Spleen (tissue), 11 donors: ENCODE data around the gene KLHDC7B. TPM values are rescaled to one million over a fixed set of nuclear protein-coding genes. Genes with fewer than 3 reads are reported as not detected.

Source experiments
- DNase-seq: peaks from one replicate; pipeline ENCODE4 v3.0.0-alpha.2; 2020
- H3K27ac ChIP-seq, 8 donors: fragments of 200-600 bp; sonication (generic) in 7 of 8; 1 replicate in 4 of 8; 2 replicates in 4 of 8; pipeline versions ENCODE4 v1.5.0 to v1.8.0; 2016 to 2021; ENCODE audit warnings: inconsistent platforms in 4 of 8, mild to moderate bottlenecking in 4 of 8, moderate library complexity in 1 of 8
- H3K27me3 ChIP-seq, 7 donors: fragments of 200-600 bp; sonication (generic) in 6 of 7; replicated peaks in 1 of 7; 1 replicate in 4 of 7; 2 replicates in 3 of 7; pipeline versions ENCODE4 v1.5.0 to v1.8.0; 2016 to 2021; ENCODE audit warnings: inconsistent platforms in 3 of 7, mild to moderate bottlenecking in 1 of 7
- H3K36me3 ChIP-seq, 6 donors: fragments of 200-600 bp; sonication (generic) in 5 of 6; 1 replicate in 4 of 6; 2 replicates in 2 of 6; pipeline versions ENCODE4 v1.5.0 to v1.8.0; 2016 to 2021; ENCODE audit warnings: inconsistent platforms in 2 of 6
- H3K4me1 ChIP-seq, 6 donors: fragments of 200-600 bp; sonication (generic) in 5 of 6; 1 replicate in 3 of 6; 2 replicates in 3 of 6; pipeline versions ENCODE4 v1.5.0 to v1.8.0; 2016 to 2021; ENCODE audit warnings: inconsistent platforms in 3 of 6
- H3K4me3 ChIP-seq, 8 donors: fragments of 200-600 bp; sonication (generic) in 7 of 8; 1 replicate in 4 of 8; 2 replicates in 4 of 8; pipeline versions ENCODE4 v1.5.0 to v1.8.0; 2016 to 2021; ENCODE audit warnings: inconsistent platforms in 4 of 8, mild to moderate bottlenecking in 4 of 8, moderate library complexity in 2 of 8
- H3K9me3 ChIP-seq, 8 donors: fragments of 200-600 bp; sonication (generic) in 7 of 8; 1 replicate in 4 of 8; 2 replicates in 4 of 8; pipeline versions ENCODE4 v1.5.0 to v1.8.0; 2016 to 2021; ENCODE audit warnings: inconsistent platforms in 4 of 8
- POLR2A ChIP-seq, 3 donors: fragments of 450-650 bp; IDR thresholded peaks; one replicate each; pipeline ENCODE4 v1.5.1; 2017; ENCODE audit warnings: antibody characterized with exemption in 3 of 3, mild to moderate bottlenecking in 1 of 3
- POLR2AphosphoS5 ChIP-seq, 3 donors: sonication (generic); formaldehyde crosslinking; IDR thresholded peaks; one replicate each; pipeline ENCODE4 v1.5.1; 2017; ENCODE audit warnings: antibody characterized with exemption in 3 of 3
- WGBS, 5 donors: extraction: QIAGEN DNeasy Blood & Tissue Kit in 3 of 5; methylation state at CpG; one replicate each; pipeline versions ENCODE4 v1.1.5 to v1.1.7; 2013 to 2018; 5-methylcytosine and 5-hydroxymethylcytosine counted together
- intact Hi-C: fragments of 100-400 bp; cut with DNase I; formaldehyde crosslinking; loops from one replicate; pipeline ENCODE4 v1.15.0; 2023; ENCODE audit warnings: low total_unique reads
- polyA plus RNA-seq, 3 donors: library from polyadenylated mRNA; stranded (reverse); fragments of 200-250 nt; gene quantifications; one replicate each; pipeline ENCODE4 v1.2.1, GENCODE V29; 2013
- total RNA-seq, 7 donors: library from RNA; depleted of rRNA in 3 of 7; stranded (reverse); fragments of >200 nt in 3 of 7; fragmentation: NEBNext Ultra II Directional in 4 of 7; extraction: Animal tissue kit (Norgen Biotek cat#: 25700) in 4 of 7; gene quantifications; one replicate each; pipeline versions ENCODE4 v1.1.0 to v1.2.1, GENCODE V29; 2016 to 2021
- TF ChIP-seq, protein P1 (sequence below), 11 experiments: fragments of 200-600 bp in 7 of 11; fragments of 450-650 bp in 4 of 11; sonication (generic) in 4 of 11; IDR thresholded peaks in 8 of 11; conservative IDR thresholded peaks in 3 of 11; 1 replicate in 7 of 11; 2 replicates in 4 of 11; pipeline versions ENCODE4 v1.4.0 to v1.8.0; 2016 to 2021; ENCODE audit warnings: antibody characterized with exemption in 11 of 11, inconsistent platforms in 4 of 11, mild to moderate bottlenecking in 1 of 11
- donor health status: healthy with polysubstance abuse.
- donor health status: DM: no; HTN: no; CAD: no; lungs with moderate emphysema.
- donor health status: DM: no; HTN: no; CAD: no.
- donor health status: Bipolar disorder and iron deficiency.
- donor health status: healthy.
- donor health status: DM: no; HTN: no; CAD: no.
- donor health status: DM: yes; HTN: yes; CAD: no.

KLHDC7B gene
- total and polyA plus RNA-seq, 10 donors: 2.6 to 5.0 (median 3.4) TPM

DNA sequence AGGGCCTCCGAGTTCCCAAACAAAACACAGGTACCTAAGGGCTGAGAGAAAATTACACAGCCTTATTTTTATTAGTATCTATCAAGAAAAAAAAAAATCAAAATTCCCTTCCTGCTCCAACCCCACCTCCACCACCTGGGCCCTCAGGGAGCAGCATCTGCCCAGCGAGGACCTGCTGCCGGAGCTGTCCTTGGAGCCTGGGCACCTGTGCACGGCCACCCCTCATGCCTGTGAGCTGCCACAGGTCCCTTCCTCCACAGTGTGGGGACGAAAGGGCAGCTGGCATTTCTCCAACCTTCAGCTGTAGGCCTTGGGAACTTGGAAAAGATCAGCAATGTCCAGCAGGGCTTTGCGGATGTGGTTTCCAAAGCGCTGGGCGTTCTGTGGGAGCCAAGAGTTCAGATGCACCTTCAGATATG is 23.4 kb downstream of the KLHDC7B start:
- H3K4me1 ChIP-seq: no peaks in the 10 kb centered on the region
- TF ChIP-seq, protein P1, sequence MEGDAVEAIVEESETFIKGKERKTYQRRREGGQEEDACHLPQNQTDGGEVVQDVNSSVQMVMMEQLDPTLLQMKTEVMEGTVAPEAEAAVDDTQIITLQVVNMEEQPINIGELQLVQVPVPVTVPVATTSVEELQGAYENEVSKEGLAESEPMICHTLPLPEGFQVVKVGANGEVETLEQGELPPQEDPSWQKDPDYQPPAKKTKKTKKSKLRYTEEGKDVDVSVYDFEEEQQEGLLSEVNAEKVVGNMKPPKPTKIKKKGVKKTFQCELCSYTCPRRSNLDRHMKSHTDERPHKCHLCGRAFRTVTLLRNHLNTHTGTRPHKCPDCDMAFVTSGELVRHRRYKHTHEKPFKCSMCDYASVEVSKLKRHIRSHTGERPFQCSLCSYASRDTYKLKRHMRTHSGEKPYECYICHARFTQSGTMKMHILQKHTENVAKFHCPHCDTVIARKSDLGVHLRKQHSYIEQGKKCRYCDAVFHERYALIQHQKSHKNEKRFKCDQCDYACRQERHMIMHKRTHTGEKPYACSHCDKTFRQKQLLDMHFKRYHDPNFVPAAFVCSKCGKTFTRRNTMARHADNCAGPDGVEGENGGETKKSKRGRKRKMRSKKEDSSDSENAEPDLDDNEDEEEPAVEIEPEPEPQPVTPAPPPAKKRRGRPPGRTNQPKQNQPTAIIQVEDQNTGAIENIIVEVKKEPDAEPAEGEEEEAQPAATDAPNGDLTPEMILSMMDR (IDR thresholded peaks at IDR 0.05 in 8 of 11, conservative IDR thresholded peaks at IDR 0.05 in 3 of 11): no peak
- no peak for TF ChIP-seq POLR2AphosphoS5 (IDR thresholded peaks at IDR 0.05)
- no peak for TF ChIP-seq POLR2A (IDR thresholded peaks at IDR 0.05)
- intact Hi-C loops: no loop called here
- 82 to 96% (median 90%) methylated on average over 8 of the region's 8 CpGs for WGBS, 5 donors
- no peaks in the 10 kb centered on the region for H3K27me3 ChIP-seq
- no peak overlapping the region for H3K27ac ChIP-seq
- H3K9me3 ChIP-seq: no peaks in the 10 kb centered on the region
- peaks cover 0 to 69% (median 32%) of the 10 kb centered on the region in 6 donors for H3K36me3 ChIP-seq
- H3K4me3 ChIP-seq: no peak overlapping the region
- DNase-seq: no peak

DNA sequence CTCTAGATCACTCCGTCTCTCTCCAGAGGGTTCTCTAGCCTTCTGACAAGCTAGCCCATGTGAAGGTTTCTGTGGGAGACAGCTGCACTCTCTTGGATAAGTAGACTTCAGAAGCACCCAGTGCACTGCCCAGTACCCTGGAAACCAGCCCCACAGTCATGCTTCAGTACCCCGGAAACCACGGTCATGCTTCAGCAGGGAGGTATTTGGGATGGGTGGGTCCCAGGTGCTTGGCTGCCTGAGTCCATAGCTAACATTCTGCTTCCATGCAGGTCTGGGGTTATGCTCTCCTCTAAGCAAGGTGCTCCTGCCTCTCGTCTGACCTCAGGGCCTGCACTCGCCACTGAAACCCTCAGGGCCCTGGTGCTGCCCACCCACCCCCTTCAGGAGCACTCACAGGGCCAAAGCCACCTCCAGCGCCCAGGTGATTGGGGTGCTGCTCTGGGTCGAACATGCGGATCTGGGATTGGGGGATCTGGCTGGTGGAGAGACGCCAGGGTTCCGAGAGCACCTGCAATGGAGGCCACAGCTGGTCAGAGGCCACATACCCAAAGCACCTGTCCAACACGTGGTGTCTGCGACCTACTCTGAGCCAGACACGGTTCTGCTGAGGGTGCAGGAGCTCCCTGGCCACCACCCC is 24.3 kb downstream of the KLHDC7B start:
- Histone ChIP-seq H3K9me3 (no peaks in the 10 kb centered on the region), H3K36me3 (peaks cover 0 to 77% (median 32%) of the 10 kb centered on the region in 6 donors), H3K4me3 (no peak overlapping the region), H3K27ac (no peak overlapping the region), H3K27me3 (no peaks in the 10 kb centered on the region), H3K4me1 (no peaks in the 10 kb centered on the region)
- 86 to 95% (median 92%) methylated on average over 8 to 13 of the region's 13 CpGs for WGBS, 5 donors
- DNase-seq: no peak
- intact Hi-C loops: no loop called here
- TF ChIP-seq POLR2AphosphoS5 (IDR thresholded peaks at IDR 0.05) (no peak), POLR2A (IDR thresholded peaks at IDR 0.05) (no peak)
- TF ChIP-seq, protein P1 (IDR thresholded peaks at IDR 0.05 in 8 of 11, conservative IDR thresholded peaks at IDR 0.05 in 3 of 11): no peak

DNA sequence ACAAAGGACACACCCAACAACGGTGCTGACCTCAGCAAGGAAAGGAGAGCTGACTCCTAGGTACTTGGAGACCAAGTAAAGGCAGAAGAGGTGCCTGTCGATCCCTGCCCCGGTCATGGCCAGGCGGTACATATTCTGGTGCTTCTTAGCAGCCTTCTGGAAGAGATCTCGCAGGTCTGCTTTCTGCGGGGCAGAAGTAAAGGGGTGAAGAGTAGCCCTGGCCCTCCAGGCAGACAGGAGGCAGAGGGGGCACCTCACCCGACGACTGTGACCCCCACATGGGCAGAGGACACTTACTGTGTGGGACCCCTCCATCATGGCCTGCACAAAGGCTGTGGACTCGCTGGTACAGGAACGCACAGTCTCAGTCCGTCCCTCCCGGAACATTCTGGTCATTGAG is 25.2 kb downstream of the KLHDC7B start:
- H3K4me1 ChIP-seq: no peaks in the 10 kb centered on the region
- no peaks in the 10 kb centered on the region for H3K27me3 ChIP-seq
- no peak for TF ChIP-seq POLR2A (IDR thresholded peaks at IDR 0.05)
- TF ChIP-seq, protein P1 (IDR thresholded peaks at IDR 0.05 in 8 of 11, conservative IDR thresholded peaks at IDR 0.05 in 3 of 11): no peak
- TF ChIP-seq POLR2AphosphoS5 (IDR thresholded peaks at IDR 0.05): no peak
- H3K9me3 ChIP-seq: no peaks in the 10 kb centered on the region
- DNase-seq: no peak
- intact Hi-C loops: no loop called here
- no peak overlapping the region for H3K27ac ChIP-seq
- H3K4me3 ChIP-seq: no peak overlapping the region
- 93 to 97% (median 95%) methylated on average over 9 to 12 of the region's 12 CpGs for WGBS, 5 donors
- peaks cover 0 to 86% (median 32%) of the 10 kb centered on the region in 6 donors for H3K36me3 ChIP-seq

DNA sequence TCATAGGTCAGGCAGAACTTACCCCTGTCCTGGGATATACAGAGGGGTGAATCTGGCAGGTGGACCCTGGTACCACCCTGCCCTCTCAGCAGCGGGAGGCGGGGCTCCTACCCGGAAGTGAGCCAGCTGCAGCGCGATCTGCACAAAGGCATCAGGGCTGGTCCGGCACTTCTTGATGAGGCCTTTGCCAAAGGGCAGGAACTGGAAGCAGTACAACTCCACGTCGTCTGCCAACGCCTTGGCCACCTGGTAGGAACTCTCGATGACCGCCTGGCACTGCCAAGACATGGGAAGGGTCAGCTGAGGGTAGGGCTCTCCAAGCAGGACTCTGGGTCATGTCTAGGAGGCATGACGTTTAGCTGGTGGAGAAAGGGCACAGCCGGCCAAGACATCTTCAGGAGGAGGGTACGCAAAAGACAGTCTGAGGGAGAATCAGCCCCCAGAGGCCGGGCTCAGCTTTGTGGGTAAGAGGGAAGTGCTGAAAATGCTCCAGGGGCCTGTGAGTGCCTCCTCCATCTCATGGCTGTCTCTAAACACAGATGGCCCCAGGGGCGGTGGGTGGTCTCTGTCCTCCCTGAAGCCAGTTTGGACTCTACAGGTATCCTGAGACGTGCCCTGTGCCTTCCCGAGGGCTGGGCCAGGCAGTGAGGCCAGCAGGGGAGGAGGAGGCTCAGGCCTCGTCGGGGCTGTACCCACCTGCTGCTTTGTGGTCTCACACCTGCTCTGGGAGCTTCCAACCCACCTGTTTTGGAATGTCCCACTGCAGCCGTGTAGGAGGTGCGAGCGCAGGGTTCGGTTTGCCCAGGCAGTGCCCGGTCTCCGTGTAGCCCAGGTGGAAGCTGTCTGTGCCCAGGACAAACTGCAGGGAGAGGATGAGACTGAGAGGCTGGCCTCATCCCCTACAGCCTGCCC is 25.8 kb downstream of the KLHDC7B start:
- Histone ChIP-seq H3K9me3 (no peaks in the 10 kb centered on the region), H3K4me1 (no peaks in the 10 kb centered on the region), H3K36me3 (peaks cover 0 to 92% (median 32%) of the 10 kb centered on the region in 6 donors), H3K27ac (no peak overlapping the region), H3K4me3 (no peak overlapping the region), H3K27me3 (no peaks in the 10 kb centered on the region)
- intact Hi-C loops: no loop called here
- TF ChIP-seq POLR2AphosphoS5 (IDR thresholded peaks at IDR 0.05): no peak
- no peak for TF ChIP-seq POLR2A (IDR thresholded peaks at IDR 0.05)
- TF ChIP-seq, protein P1 (IDR thresholded peaks at IDR 0.05 in 8 of 11, conservative IDR thresholded peaks at IDR 0.05 in 3 of 11): no peak
- DNase-seq: no peak
- 87 to 92% (median 87%) methylated on average over 17 to 26 of the region's 26 CpGs for WGBS, 5 donors
